Activated B cell treated with CpG ODN at 0.5 μM for 24 hours (primary cell): ENCODE results near the gene FCGR2B. TPM values are rescaled to one million over a fixed set of nuclear protein-coding genes. Genes with fewer than 3 reads are reported as not detected.

Source experiments
- ATAC-seq: fragments of 200-7000 bp; cut with Tn5 transposase; one replicate; pipeline ENCODE4 v1.10.0; 2021; ENCODE audit warnings: low read depth, mild to moderate bottlenecking, moderate library complexity
- CTCF ChIA-PET: fragments of 350-600 bp; sonication (Branson Sonifier 250); formaldehyde crosslinking; loops from one replicate; lab custom pipeline; 2021; ENCODE audit warnings: antibody characterized with exemption; lab: Charles Lee
- POLR2A ChIA-PET: fragments of 350-600 bp; sonication (Branson Sonifier 250); formaldehyde crosslinking; loops from one replicate; lab custom pipeline; 2021; ENCODE audit warnings: antibody characterized with exemption; lab: Charles Lee
- DNase-seq: peaks from one replicate; pipeline ENCODE4 v3.0.0; 2022
- H3K27ac Mint-ChIP-seq: one replicate; pipeline ENCODE4 v1.8.0; 2020; ENCODE audit warnings: mixed read lengths
- H3K27me3 Mint-ChIP-seq: one replicate; pipeline ENCODE4 v1.8.0; 2021; ENCODE audit warnings: mixed read lengths
- H3K36me3 Mint-ChIP-seq: one replicate; pipeline ENCODE4 v1.8.0; 2021; ENCODE audit warnings: low read depth, mixed read lengths
- H3K4me1 Mint-ChIP-seq: one replicate; pipeline ENCODE4 v1.8.0; 2021; ENCODE audit warnings: mixed read lengths
- H3K4me3 Mint-ChIP-seq: one replicate; pipeline ENCODE4 v1.8.0; 2020; ENCODE audit warnings: mild to moderate bottlenecking, mixed read lengths
- H3K9me3 Mint-ChIP-seq: one replicate; pipeline ENCODE4 v1.8.0; 2020; ENCODE audit warnings: mixed read lengths
- intact Hi-C: fragments of 100-400 bp; cut with micrococcal nuclease; formaldehyde crosslinking; loops from one replicate; pipeline ENCODE4 v1.15.1; 2024
- total RNA-seq: library from RNA; stranded (reverse); gene quantifications from 2 replicates; pipeline ENCODE4 v1.2.3, GENCODE V29; 2022
- TF ChIP-seq, protein P1 (sequence below): fragments of 200-600 bp; IDR thresholded peaks from one replicate; pipeline ENCODE4 v1.8.0; 2022; ENCODE audit warnings: antibody characterized with exemption, mild to moderate bottlenecking

Gene FCGR2B
- total RNA-seq, 1 donor from 2014 or later: 77.5 TPM

DNA sequence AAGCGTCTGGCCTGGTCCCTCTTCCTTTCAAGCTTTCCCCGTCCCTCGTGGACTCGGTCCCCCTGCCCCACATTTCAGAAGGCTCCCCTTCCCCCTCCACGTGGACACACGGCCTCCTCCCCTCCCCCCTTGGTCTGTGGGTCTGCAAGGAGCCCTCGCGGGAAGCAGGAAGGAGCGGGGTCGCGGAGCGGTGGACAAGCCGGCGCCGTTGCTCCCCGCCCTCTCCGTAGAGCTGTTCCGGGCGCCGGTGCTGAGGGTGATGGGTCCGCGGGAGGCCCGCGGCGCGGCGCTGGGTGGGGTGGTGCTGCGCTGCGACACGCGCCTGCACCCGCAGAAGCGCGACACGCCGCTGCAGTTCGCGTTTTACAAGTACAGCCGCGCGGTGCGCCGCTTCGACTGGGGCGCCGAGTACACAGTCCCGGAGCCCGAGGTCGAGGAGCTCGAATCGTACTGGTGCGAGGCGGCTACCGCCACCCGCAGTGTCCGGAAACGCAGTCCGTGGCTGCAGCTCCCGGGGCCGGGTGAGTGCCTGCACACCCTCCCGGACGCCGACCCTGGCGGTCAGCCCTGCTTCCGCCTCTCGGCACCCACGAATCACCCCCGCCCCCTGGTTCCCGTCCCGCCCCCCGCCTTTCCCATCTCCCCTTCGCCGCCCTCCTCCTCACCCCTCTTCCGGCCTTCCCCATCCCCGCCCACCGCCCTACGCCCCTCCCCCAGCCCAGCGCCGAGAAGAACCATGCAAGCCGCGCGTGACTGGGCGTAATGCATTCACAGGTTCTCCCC, 63.7 kb downstream of the FCGR2B start:
- H3K27me3 Mint-ChIP-seq: no peaks in the 10 kb centered on the region
- CTCF ChIA-PET: interaction anchor here (0.6 to 6.6 kb wide), 7 partner anchors 10 to 78 kb away, joined by 3 to 57 read pairs (median 7); partner anchors contain the start of gene FCRLA
- ATAC-seq: peak; percentile 72
- POLR2A ChIA-PET: interaction anchor here (0.7 to 5.9 kb wide), 14 partner anchors 9 to 711 kb away, joined by 3 to 144 read pairs (median 6); partner anchors contain the start of genes DUSP12 and FCRLA
- peak overlapping the region; percentile 94 for H3K27ac Mint-ChIP-seq
- H3K4me1 Mint-ChIP-seq: peaks cover 63% of the 10 kb centered on the region
- peak; percentile 70 for DNase-seq
- TF ChIP-seq, protein P1, sequence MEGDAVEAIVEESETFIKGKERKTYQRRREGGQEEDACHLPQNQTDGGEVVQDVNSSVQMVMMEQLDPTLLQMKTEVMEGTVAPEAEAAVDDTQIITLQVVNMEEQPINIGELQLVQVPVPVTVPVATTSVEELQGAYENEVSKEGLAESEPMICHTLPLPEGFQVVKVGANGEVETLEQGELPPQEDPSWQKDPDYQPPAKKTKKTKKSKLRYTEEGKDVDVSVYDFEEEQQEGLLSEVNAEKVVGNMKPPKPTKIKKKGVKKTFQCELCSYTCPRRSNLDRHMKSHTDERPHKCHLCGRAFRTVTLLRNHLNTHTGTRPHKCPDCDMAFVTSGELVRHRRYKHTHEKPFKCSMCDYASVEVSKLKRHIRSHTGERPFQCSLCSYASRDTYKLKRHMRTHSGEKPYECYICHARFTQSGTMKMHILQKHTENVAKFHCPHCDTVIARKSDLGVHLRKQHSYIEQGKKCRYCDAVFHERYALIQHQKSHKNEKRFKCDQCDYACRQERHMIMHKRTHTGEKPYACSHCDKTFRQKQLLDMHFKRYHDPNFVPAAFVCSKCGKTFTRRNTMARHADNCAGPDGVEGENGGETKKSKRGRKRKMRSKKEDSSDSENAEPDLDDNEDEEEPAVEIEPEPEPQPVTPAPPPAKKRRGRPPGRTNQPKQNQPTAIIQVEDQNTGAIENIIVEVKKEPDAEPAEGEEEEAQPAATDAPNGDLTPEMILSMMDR: no peak
- H3K4me3 Mint-ChIP-seq: peak overlapping the region; percentile 96
- intact Hi-C loops: loop anchor here (1.0 kb wide), 3 partner anchors 8 to 21 kb away; no protein-coding TSS in a partner anchor
- no peaks in the 10 kb centered on the region for H3K36me3 Mint-ChIP-seq
- H3K9me3 Mint-ChIP-seq: no peaks in the 10 kb centered on the region

DNA sequence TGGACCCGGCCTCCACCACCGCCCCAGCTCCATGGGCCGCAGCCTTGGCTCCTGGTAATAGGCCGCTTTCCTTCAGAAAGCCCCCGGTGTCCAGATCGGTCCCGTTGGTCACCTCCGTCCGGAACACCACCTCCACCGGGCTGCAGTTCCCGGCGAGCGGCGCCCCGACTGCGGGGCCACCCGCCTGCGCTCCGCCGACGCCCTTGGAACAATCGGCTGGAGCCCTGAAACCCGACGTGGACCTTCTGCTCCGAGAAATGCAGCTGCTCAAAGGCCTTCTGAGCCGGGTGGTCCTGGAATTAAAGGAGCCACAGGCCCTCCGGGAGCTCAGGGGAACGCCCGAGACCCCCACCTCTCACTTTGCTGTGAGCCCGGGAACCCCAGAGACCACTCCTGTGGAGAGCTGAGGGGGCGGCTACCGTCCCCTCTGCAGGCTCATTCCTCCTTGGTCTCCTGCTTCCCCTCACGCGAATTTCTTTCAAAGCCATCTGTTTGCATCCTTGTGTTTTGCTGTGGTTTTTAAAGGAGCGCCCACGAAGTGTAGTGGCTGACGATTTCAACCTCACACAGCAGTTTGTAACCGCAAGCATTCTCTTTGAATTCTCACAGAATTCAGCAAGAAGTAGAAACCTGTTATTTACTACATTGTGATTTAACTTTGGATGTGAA, 64.4 kb downstream of the FCGR2B start:
- ChIA-PET CTCF (interaction anchor here (1.6 to 6.6 kb wide), 5 partner anchors 9 to 79 kb away, joined by 6 to 57 read pairs (median 7); partner anchors contain the start of gene FCRLA), POLR2A (interaction anchor here (0.7 to 5.9 kb wide), 13 partner anchors 10 to 712 kb away, joined by 3 to 144 read pairs (median 5); partner anchors contain the start of gene FCRLA)
- Mint-ChIP-seq H3K36me3 (no peaks in the 10 kb centered on the region), H3K27ac (peak overlapping the region; percentile 94), H3K4me1 (peaks cover 55% of the 10 kb centered on the region), H3K9me3 (no peaks in the 10 kb centered on the region), H3K4me3 (peak overlapping the region; percentile 96), H3K27me3 (no peaks in the 10 kb centered on the region)
- intact Hi-C loops: loop anchor here (1.0 kb wide), 1 partner anchor 11 kb away; no protein-coding TSS in a partner anchor
- no peak for ATAC-seq
- TF ChIP-seq, protein P1: no peak
- no peak for DNase-seq

Other genes with a start within 250 kb of the FCGR2B start
- 6.2 and 8.6 TPM in 2 replicates for gene FCGR2A, start 157.7 kb upstream of the FCGR2B start, total RNA-seq
- 4.0 and 4.5 TPM in 2 replicates for gene HSPA6, start 138.6 kb upstream of the FCGR2B start, total RNA-seq
- 0.24 and 0.47 TPM in 2 replicates for gene FCGR3A, start 113.3 kb upstream of the FCGR2B start, total RNA-seq
- not detected in 2 replicates for gene FCGR3B, start 32.0 kb upstream of the FCGR2B start, total RNA-seq
- gene FCRLA, start 44.1 kb downstream of the FCGR2B start, total RNA-seq: 175 and 178 TPM in 2 replicates
- 2.1 and 2.4 TPM in 2 replicates for gene FCRLB, start 58.4 kb downstream of the FCGR2B start, total RNA-seq
- 37.2 and 38.9 TPM in 2 replicates for gene DUSP12, start 86.6 kb downstream of the FCGR2B start, total RNA-seq
- 23.7 and 24.6 TPM in 2 replicates for gene ATF6, start 103.2 kb downstream of the FCGR2B start, total RNA-seq